GM19468 (cell line): ENCODE results near the gene USH2A.
"Not testable (repeated sequence)": the region's sequence is repeated elsewhere in the genome, so short reads cannot be mapped to it uniquely, and the experiment has no call there.

Source experiments
- ATAC-seq: cut with Tn5 transposase; IDR thresholded peaks from one replicate; pipeline ENCODE4 v1.9.1; 2021; ENCODE audit warnings: mild to moderate bottlenecking, moderate library complexity, moderate number of reproducible peaks; ENCODE audit not compliant: unreplicated experiment; ENCODE audit errors: extremely low read depth

The USH2A gene

DNA sequence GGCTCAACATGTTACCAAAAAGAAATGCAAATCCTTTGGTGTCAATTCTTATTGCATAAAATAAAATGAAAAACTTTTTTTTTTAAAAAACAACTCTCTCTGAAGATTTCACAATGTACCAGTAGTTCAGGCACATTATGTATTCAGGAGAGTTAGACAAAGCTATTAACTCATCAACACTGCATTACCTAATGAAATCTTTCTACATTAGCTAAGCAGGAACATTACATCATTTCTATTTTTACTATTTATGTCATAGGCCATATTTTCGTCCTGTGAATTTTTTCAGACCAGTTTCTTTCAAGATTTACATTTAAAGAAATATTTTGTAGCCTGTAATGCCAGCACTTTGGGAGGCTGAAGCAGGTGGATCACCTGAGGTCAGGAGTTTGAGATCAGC is 366.2 kb downstream of the USH2A start:
- no peak for ATAC-seq

- ATAC-seq: no peak
These were observed 368.2 kb downstream of the USH2A start for GRCh38 chr1:216055004-216055403.

- no peak for ATAC-seq
These were observed 368.6 kb downstream of the USH2A start for GRCh38 chr1:216054600-216054999.

GRCh38 chr1:216051071-216051470 is 372.2 kb downstream of the USH2A start:
- no peak for ATAC-seq

DNA sequence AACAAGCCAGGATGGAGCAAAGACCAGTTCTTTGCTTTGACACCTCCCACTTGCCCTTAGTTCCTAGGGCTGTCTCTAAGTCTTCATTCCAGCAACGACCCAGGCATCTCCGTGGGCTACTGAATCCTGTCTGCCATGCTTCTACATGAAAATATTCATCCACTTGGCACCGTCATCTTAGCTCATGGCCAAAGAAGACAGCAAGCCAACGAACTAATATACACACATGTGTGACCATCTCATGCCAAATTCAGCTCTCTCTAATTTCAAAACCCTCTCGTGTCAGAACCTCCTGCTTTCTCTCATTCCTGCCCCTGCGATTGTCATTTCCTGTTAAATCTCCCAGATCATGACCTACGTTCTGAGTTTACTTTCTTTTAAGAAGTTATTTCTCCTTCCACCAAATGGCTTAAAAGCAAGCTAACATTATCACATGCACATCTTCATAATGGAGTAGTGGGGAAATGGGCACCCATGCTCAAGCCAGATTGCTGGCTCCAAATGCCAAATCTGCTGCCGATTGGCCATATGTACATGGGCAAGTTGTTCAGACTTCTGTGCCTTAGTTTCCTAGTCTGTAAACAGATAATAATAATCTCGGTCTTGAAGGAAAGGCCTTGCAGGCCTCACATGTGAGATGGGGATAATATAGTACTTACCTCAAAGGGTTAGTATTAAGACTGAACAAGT is 373.4 kb downstream of the USH2A start:
- no peak for ATAC-seq

- no peak for ATAC-seq
These were observed 375.3 kb downstream of the USH2A start for GRCh38 chr1:216047811-216048572.

GRCh38 chr1:216046336-216046735 is 376.9 kb downstream of the USH2A start:
- no peak for ATAC-seq

- no peak for ATAC-seq
These were observed 377.8 kb downstream of the USH2A start for GRCh38 chr1:216045400-216045799.

- ATAC-seq: no peak
These were observed 378.7 kb downstream of the USH2A start for GRCh38 chr1:216044538-216044937.

GRCh38 chr1:216034506-216034905 is 388.7 kb downstream of the USH2A start:
- no peak for ATAC-seq

DNA sequence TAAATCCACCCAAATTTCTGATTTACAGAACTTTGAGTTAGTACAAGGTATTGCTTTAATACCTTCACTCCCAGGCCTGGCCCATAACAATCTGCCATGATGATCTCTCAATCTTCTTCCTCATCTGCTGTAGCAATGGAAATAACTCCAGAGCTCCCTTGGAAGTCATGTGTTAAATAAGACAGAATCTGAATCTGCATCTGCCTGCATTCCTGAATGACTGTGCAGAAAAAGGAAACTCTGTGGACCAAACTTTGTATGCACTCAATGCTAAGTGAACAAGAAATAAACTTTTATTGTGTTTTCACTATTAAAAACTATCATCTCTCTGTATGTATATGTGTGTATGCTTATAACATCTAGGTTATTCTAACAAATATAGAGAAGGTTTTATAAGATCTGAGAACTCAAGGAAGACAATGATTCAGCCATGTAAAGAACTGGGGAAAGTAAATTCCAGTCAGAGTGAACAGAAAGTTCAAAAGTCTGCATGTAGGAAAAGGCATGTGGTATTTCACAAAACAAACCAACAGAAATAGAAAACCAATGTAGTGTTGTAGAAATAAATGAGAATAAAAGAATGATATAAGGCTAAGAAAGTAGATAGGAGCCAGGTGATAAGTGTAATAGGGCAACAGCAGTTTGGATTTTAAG is 390.2 kb downstream of the USH2A start:
- ATAC-seq: no peak

DNA sequence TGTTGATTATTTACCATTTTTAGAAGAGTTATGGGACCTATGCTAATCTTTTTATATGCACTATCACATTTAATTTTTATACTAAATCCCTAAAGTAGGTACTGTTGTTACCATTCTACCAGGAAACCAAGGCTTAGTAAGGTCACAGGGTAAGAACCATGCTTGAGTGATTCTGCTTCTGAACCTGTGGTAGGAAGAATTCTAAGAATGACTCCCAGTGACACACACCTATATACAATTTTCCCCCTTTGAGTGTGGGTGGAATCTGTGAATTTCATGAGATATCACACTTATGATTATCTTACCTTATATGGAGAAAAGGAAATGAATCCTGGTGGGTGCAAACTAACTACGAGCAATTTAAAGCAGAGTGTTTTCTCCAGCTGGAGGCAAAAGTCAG is 391.0 kb downstream of the USH2A start:
- no peak for ATAC-seq

- ATAC-seq: no peak
These were observed 394.6 kb downstream of the USH2A start for GRCh38 chr1:216028631-216029030.

- ATAC-seq: no peak
These were observed 398.7 kb downstream of the USH2A start for GRCh38 chr1:216024546-216024945.

GRCh38 chr1:216020743-216021345 is 402.4 kb downstream of the USH2A start:
- no peak for ATAC-seq

GRCh38 chr1:216015116-216015515 is 408.1 kb downstream of the USH2A start:
- ATAC-seq: no peak

- ATAC-seq: no peak
These were observed 409.2 kb downstream of the USH2A start for GRCh38 chr1:216014086-216014485.

DNA sequence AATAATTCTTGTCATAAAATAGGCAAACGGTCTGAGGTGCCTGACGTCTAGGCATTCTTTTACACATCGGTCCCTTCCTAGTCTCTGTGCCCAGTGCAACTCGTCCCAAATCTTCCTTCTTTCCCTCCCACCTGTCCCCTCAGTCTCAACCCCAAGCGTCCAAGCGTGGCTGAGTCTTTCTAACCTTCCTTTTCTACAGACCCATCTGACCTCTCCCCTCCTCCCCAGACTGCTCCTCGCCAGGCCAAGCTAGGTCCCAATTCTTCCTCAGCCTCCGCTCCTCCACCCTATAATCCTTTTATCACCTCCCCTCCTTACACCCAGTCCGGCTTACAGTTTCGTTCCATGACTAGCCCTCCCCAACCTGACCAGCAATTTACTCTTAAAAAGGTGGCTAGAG is 413.8 kb downstream of the USH2A start:
- not testable (repeated sequence) for ATAC-seq

DNA sequence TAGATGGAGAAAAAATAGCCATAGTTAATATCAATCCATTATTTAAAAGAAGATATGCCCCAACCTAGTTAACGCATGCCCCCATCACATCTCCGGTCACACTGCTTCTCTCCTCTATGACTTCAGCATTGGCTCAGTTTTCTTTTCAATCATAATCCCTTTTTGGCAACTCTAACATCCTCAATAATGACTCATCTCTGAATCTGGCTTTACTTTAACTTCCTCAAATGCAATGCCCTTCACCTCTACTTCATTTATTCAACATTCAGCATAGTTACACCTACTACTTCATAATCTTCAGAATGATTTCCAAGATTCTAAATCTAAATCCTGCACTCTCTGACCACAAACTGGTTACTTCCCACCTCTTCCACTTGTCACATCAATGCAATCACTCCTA is 417.3 kb downstream of the USH2A start:
- ATAC-seq: peak; percentile 98

- no peak for ATAC-seq
These were observed 430.6 kb downstream of the USH2A start for GRCh38 chr1:215992620-215993019.
